ENCODE results near the gene ZNF677.
"Not testable (repeated sequence)": the region's sequence is repeated elsewhere in the genome, so short reads cannot be mapped to it uniquely, and the experiment has no call there.

The ZNF677 gene

GRCh38 chr19:53254411-53255341, at the start of gene ZNF677:
Gene ZNF677, minus strand, starts transcription at chr19:53254873. Its CDS starts 3,323 bp downstream, at chr19:53251550.
- DNase-seq (ENCODE audit: low spot score): no peak

GRCh38 chr19:53301341-53301740, 46.7 kb upstream of the ZNF677 start:
- DNase-seq (ENCODE audit: low spot score): not testable (repeated sequence)

GRCh38 chr19:53294786-53295441, 40.2 kb upstream of the ZNF677 start:
- DNase-seq (ENCODE audit: low spot score): no peak

- no peak for DNase-seq (ENCODE audit: low spot score)
Measured at GRCh38 chr19:53290758-53291549, 36.3 kb upstream of the ZNF677 start.

- DNase-seq (ENCODE audit: low spot score): no peak
Measured at GRCh38 chr19:53285087-53285486, 30.4 kb upstream of the ZNF677 start.

- not testable (repeated sequence) for DNase-seq (ENCODE audit: low spot score)
Measured at GRCh38 chr19:53281947-53282346, 27.3 kb upstream of the ZNF677 start.

- no peak for DNase-seq (ENCODE audit: low spot score)
Measured at GRCh38 chr19:53275480-53275879, 20.8 kb upstream of the ZNF677 start.

- DNase-seq (ENCODE audit: low spot score): no peak
Measured at GRCh38 chr19:53272044-53272443, 17.4 kb upstream of the ZNF677 start.

GRCh38 chr19:53269861-53270260, 15.2 kb upstream of the ZNF677 start:
- not testable (repeated sequence) for DNase-seq (ENCODE audit: low spot score)

- DNase-seq (ENCODE audit: low spot score): not testable (repeated sequence)
Measured at GRCh38 chr19:53267623-53268022, 12.9 kb upstream of the ZNF677 start, which contains the start of gene VN1R4. Gene VN1R4, minus strand, starts transcription at chr19:53267723. Its CDS starts 58 bp downstream, at chr19:53267665.

- not testable (repeated sequence) for DNase-seq (ENCODE audit: low spot score)
Measured at GRCh38 chr19:53257715-53258342, 3.2 kb upstream of the ZNF677 start, which contains the start of gene VN1R2. Gene VN1R2, plus strand, starts transcription at chr19:53258292. Its CDS starts 84 bp downstream, at chr19:53258376.

- DNase-seq (ENCODE audit: low spot score): no peak
Measured at GRCh38 chr19:53246498-53246897, 8.2 kb downstream of the ZNF677 start.

- DNase-seq (ENCODE audit: low spot score): no peak
Measured at GRCh38 chr19:53237114-53237777, 17.4 kb downstream of the ZNF677 start.

- DNase-seq (ENCODE audit: low spot score): no peak
Measured at GRCh38 chr19:53224606-53225005, 30.1 kb downstream of the ZNF677 start.

GRCh38 chr19:53222716-53223115, 32.0 kb downstream of the ZNF677 start:
- not testable (repeated sequence) for DNase-seq (ENCODE audit: low spot score)

- DNase-seq (ENCODE audit: low spot score): no peak
Measured at GRCh38 chr19:53212703-53213320, 41.9 kb downstream of the ZNF677 start.

- not testable (repeated sequence) for DNase-seq (ENCODE audit: low spot score)
Measured at GRCh38 chr19:53211554-53211953, 43.1 kb downstream of the ZNF677 start.

- peak; percentile 69 for DNase-seq (ENCODE audit: low spot score)
Measured at GRCh38 chr19:53196777-53197396, 57.8 kb downstream of the ZNF677 start.

- DNase-seq (ENCODE audit: low spot score): peak; percentile 64
Measured at GRCh38 chr19:53195265-53195903, 59.3 kb downstream of the ZNF677 start.

Measured in HuH-7.5 (cell line).